DMS114 treated with DMSO at 0.1 percent for 48 hours (cell line): ENCODE results near the gene MGAT5.

ENCODE experiments used
- DNase-seq: peaks from one replicate; lab custom pipeline; 2025; ENCODE audit not compliant: unreplicated experiment; lab: John Stamatoyannopoulos, UW

Gene MGAT5

GRCh38 chr2:134392442-134393074 lies 138.7 kb downstream of the MGAT5 start:
- no peak for DNase-seq

DNA sequence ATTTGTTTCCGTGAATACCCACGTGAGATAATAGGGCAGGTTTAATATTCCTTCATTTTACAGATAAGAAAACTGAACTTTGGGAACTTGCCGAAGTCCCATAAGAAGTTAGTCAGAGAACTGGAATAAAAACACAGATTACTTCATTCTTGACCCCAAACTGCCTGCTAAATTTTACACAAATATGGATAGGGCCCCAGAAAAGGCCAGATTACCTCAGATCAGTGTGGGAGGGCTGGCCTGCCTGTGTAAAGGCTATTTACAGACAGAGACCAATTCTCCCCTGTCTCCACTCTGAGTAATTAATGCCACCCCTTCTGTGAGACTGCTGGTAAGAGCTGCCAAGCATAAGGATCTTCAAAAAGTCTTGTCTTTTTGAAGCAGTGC lies 139.2 kb downstream of the MGAT5 start:
- DNase-seq = no peak

DNA sequence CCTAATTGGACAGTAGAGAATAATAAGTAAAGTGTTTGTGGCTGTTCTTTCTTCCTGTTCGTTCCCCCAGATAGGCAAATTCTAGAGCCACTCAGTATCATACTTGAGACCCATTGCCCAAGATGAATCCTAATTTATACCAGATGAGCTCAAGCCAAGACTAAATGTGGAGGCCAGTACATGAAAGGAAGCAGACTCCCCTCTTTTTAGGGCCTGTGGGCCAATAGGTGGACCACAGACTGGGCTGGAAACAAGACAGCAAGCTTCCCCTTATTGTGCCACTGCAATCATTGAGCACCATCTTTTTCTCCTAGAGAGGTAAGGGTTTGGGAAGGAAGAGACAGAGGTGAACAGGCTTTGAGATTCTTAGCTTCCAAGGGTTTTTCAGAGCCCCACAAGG lies 141.9 kb downstream of the MGAT5 start:
- DNase-seq = no peak

- no peak for DNase-seq
Measured at GRCh38 chr2:134396493-134396892, 142.6 kb downstream of the MGAT5 start.

GRCh38 chr2:134397146-134397896 lies 143.4 kb downstream of the MGAT5 start:
- DNase-seq = no peak

- no peak for DNase-seq
Measured at GRCh38 chr2:134398300-134398699, 144.4 kb downstream of the MGAT5 start.

GRCh38 chr2:134399096-134399495 lies 145.2 kb downstream of the MGAT5 start:
- no peak for DNase-seq

DNA sequence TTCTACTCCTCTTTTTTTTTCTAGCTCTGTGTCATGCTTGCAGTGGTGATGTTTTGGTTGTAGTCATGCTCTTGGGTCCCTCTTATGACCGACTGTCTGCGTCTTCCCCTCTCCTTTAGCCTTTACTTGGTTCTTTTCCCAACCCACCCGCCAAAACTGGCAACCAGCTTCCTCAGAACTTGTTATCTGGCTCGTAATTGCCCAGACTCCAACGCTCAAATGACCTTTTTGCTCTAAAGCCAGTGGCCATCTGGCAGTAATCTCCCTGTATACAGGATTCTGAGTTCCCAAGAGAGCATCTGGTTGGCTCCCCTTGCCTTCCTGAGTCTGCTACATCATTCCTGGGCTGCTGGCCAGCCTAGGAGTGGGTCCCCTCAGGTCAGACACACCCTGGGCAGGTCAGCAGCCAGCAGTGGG lies 147.2 kb downstream of the MGAT5 start:
- no peak for DNase-seq

GRCh38 chr2:134401789-134402188 lies 147.9 kb downstream of the MGAT5 start:
- DNase-seq = no peak

DNA sequence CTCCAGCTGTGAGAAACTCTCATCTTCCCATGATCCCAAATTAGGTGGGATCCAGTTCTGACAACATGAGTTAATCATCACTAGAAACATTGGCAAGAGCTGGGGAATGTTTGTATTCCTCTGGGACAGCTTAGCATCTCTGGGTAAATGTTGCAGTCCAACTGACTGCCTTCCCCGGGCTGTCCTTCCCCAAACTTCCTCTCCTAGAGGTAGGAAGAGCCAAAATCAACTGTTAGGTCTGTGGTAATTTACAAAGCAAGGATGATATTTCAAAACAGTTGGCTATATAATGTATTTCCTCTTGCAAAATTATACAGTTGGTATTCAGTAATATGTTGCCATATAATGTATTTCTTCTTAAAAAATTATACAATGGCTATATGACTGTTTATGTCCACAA lies 148.5 kb downstream of the MGAT5 start:
- DNase-seq = no peak

GRCh38 chr2:134405611-134406081 lies 151.8 kb downstream of the MGAT5 start:
- no peak for DNase-seq

GRCh38 chr2:134406311-134406710 lies 152.4 kb downstream of the MGAT5 start:
- no peak for DNase-seq

DNA sequence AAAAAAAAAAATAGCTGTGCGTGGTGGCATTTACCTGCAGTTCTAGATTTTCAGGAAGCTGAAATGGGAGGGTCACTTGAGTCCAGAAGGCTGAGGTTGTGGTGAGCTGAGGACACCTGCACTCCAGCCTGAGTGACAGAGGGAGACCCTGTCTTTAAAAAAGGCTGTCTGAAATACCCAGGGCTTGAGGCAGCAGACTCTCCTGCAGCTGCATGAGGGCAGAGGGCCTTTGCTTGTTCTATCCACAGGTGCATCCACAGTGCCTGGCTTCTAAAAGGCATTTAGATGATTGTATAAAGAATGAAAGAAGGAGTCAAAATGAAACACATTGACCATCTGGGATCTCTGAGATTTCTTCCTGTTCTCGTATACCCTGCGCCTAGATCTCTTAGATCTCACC lies 152.9 kb downstream of the MGAT5 start:
- no peak for DNase-seq

GRCh38 chr2:134407154-134407890 lies 153.4 kb downstream of the MGAT5 start:
- DNase-seq = no peak

GRCh38 chr2:134408386-134408785 lies 154.5 kb downstream of the MGAT5 start:
- no peak for DNase-seq

- DNase-seq = no peak
Measured at GRCh38 chr2:134408791-134409190, 154.9 kb downstream of the MGAT5 start.

DNA sequence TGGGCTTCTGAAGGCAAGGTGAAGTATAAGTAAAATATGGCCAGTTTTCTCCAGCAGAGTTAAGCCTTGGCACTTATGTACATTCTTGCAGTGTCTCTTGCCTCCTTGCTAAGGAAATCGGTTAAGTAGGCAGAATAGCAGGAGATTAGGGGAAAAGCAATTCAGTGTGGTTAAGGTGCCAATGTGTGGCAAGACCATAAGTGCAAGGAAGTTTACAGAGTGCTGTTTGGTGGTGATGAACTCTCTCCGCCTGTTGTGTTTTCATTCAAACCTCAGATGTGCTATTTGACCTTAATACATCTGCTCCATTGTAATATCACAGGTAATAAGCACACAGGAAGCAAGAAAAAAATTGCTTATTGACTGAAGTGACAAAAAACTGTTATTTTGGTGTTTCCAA lies 156.1 kb downstream of the MGAT5 start:
- DNase-seq = no peak

DNA sequence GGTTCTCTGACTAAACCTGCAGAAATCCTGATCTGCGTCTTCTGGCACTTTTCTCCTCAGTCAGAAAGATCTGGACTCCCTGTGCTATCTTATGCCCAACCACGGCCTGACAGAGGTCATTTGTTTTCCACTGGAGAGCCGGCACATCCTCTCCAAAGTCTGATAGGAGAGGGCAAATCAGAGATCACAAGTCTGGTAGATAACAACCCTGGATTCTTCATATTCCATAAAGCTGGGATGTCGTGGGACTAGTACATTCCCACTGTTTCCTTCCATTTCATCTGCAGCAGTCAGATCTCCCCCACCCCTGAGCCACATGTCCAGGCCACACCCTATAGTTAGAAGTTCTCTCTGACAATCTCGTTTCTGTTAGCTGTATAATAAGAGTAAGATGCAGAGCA lies 157.0 kb downstream of the MGAT5 start:
- DNase-seq = no peak

GRCh38 chr2:134411279-134411827 lies 157.5 kb downstream of the MGAT5 start:
- no peak for DNase-seq

DNA sequence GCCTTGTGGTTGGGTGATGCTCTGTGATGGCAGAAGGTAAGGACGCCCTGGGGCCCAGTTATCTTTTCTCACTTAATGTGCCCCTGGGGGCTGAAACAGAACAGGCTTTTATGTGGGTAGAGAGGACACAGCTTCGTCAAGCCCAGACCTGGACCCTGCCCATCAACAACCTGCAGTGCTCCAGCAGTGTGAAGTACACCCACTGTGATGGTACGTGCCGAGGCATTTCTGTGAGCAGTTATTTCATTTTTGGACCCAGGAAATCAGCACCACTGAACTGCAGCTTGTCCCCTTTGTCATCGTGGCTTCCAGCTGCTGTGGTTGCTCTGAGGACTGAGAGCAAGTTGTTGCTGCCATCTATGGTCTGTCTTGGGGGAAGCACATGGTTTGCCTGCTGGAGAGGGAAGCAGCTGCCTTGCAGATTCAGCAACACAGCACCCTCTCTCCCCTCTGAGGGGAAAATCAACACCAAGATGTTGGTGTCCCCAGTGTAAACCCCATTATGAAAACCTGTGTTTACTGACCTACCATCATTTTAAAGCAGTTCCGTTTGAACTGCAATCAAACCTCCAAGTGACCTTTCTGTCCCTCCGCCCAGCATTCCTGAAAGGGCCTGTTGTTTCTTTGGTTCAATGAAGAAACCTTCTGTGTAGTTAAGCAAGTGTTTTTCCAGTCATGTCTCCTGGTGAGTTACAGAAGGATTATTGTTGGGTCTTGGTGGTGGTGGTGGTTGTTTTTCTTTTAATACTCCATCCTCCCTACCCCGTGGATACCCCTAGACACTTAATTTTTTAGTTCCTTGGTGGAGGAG lies 158.2 kb downstream of the MGAT5 start:
- DNase-seq = peak; percentile 30

- DNase-seq = no peak
Measured at GRCh38 chr2:134412639-134412999, 158.7 kb downstream of the MGAT5 start.
